Measurements from ENCODE around the gene TAX1BP1. TPM values are rescaled to one million over a fixed set of nuclear protein-coding genes. Genes with fewer than 3 reads are reported as not detected.

The TAX1BP1 gene
- total RNA-seq, 1 donor from 2014 or later = 87.6 TPM

DNA sequence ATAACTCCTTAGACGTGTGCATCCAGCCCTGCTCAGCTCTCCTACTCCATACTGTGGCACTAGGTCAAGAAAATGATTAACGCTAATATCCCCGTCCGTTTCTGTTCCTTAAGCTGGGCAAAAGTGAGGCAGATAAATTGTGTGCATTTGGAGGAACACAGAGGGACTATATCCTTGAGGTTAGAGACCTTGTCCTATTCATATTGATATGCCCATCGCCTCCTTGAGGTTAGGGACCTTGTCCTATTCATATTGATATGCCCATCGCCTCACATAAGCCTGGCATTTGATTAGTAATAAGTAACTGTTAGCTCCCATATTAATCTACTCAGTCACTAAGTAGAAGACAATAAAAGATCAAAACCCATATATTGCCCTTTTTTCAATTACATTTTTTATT, 12.9 kb upstream of the TAX1BP1 start:
- no peaks in the 10 kb centered on the region for H3K27me3 Mint-ChIP-seq
- H3K36me3 Mint-ChIP-seq = no peaks in the 10 kb centered on the region
- TF ChIP-seq, protein P1, sequence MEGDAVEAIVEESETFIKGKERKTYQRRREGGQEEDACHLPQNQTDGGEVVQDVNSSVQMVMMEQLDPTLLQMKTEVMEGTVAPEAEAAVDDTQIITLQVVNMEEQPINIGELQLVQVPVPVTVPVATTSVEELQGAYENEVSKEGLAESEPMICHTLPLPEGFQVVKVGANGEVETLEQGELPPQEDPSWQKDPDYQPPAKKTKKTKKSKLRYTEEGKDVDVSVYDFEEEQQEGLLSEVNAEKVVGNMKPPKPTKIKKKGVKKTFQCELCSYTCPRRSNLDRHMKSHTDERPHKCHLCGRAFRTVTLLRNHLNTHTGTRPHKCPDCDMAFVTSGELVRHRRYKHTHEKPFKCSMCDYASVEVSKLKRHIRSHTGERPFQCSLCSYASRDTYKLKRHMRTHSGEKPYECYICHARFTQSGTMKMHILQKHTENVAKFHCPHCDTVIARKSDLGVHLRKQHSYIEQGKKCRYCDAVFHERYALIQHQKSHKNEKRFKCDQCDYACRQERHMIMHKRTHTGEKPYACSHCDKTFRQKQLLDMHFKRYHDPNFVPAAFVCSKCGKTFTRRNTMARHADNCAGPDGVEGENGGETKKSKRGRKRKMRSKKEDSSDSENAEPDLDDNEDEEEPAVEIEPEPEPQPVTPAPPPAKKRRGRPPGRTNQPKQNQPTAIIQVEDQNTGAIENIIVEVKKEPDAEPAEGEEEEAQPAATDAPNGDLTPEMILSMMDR (conservative IDR thresholded peaks at IDR 0.05) = no peak
- no peak for DNase-seq (ENCODE audit: extremely low spot score, unreplicated experiment)
- H3K27ac Mint-ChIP-seq = no peak overlapping the region
- H3K4me1 Mint-ChIP-seq (ENCODE audit: unreplicated experiment) = peaks cover 6% of the 10 kb centered on the region
- no peak overlapping the region for H3K4me3 Mint-ChIP-seq
- H3K9me3 Mint-ChIP-seq = no peaks in the 10 kb centered on the region

DNA sequence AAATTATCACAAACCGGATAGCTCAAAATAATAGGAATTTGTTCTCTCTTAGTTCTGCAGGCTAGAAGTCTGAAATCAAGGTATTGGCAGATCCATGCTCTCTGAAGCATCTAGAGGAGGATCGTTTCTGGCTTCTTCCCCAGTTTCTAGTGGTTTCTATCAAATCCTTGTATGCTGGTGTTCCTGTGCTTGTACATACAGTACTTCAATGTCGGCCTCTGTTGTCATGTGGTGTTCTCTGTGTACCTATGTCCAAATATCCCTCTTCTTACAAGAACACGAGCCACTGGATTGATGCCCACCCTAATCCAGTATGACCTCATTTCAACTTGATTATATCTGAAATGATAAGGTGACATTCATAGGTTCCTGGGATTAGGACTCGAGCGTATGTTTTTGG, 9.8 kb upstream of the TAX1BP1 start:
- H3K27me3 Mint-ChIP-seq = no peaks in the 10 kb centered on the region
- no peaks in the 10 kb centered on the region for H3K9me3 Mint-ChIP-seq
- H3K4me3 Mint-ChIP-seq = no peak overlapping the region
- H3K36me3 Mint-ChIP-seq = no peaks in the 10 kb centered on the region
- H3K4me1 Mint-ChIP-seq (ENCODE audit: unreplicated experiment) = peaks cover 17% of the 10 kb centered on the region
- TF ChIP-seq, protein P1 (conservative IDR thresholded peaks at IDR 0.05) = no peak
- no peak for DNase-seq (ENCODE audit: extremely low spot score, unreplicated experiment)
- no peak overlapping the region for H3K27ac Mint-ChIP-seq

DNA sequence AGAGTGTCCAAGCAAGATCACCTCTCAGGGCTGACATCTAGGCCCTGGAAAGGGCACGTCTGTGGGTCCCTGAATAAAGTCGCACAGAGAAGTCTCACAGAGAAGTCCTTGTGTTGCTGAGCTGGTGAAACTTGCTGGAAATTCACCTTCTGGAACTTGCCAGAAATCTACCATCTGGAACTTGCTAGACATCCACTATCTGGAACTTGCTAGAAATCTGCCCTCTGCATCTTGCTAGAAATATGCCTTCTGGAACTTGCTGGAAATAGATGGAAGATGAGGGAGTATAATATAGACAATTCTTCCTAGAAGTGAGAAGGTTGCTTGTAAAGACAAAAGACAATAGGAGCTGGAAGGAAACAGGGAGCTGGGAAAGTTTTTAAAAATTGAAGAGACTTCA, 5.4 kb upstream of the TAX1BP1 start:
- Mint-ChIP-seq H3K27ac (peak overlapping the region; percentile 17), H3K9me3 (no peaks in the 10 kb centered on the region), H3K27me3 (no peaks in the 10 kb centered on the region), H3K36me3 (no peaks in the 10 kb centered on the region), H3K4me3 (peak overlapping the region; percentile 13), H3K4me1 (ENCODE audit: unreplicated experiment) (peaks cover 30% of the 10 kb centered on the region)
- TF ChIP-seq, protein P1 (conservative IDR thresholded peaks at IDR 0.05) = no peak
- DNase-seq (ENCODE audit: extremely low spot score, unreplicated experiment) = no peak

DNA sequence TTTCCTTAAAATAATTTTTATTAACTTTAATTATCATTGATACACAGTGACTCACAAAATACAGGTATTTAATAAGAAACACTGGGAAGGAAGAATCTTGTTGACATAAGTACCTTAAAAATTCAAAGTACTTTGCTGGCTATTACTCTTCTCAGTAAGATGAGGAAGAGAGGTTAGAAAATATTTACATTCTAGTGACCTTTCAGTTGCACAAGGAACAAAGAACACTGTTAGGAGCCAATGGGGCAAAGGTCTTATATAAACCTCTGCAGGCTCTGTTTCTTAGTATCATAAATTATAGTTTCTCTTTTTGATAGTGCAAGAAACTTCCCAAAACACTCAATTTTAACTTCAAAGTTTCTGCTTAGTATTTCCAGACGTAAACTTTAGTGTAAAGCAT, 4.8 kb upstream of the TAX1BP1 start:
- no peaks in the 10 kb centered on the region for H3K9me3 Mint-ChIP-seq
- H3K4me1 Mint-ChIP-seq (ENCODE audit: unreplicated experiment) = peaks cover 30% of the 10 kb centered on the region
- no peaks in the 10 kb centered on the region for H3K27me3 Mint-ChIP-seq
- H3K4me3 Mint-ChIP-seq = peak overlapping the region; percentile 16
- peak overlapping the region; percentile 54 for H3K27ac Mint-ChIP-seq
- TF ChIP-seq, protein P1 (conservative IDR thresholded peaks at IDR 0.05) = no peak
- no peaks in the 10 kb centered on the region for H3K36me3 Mint-ChIP-seq
- no peak for DNase-seq (ENCODE audit: extremely low spot score, unreplicated experiment)

DNA sequence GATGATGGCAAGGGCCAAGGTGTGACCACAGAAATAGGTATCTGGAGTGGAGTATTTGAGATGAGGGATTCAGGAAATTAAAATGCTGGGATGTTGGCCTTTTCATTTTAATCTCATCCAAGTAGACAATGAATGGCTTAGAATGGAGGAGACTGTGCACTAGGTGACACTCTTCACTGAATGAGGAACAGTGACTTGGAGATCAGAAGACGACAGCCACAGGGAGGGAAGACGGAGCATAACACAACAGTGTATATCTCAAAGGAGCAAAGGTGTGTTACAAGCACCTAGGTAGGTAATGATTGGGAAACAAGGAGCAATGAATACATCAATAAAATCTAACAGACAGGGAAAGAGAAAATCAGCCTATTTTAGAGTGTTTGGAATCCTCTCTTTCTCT, 4.1 kb upstream of the TAX1BP1 start:
- Mint-ChIP-seq H3K27me3 (no peaks in the 10 kb centered on the region), H3K4me1 (ENCODE audit: unreplicated experiment) (peaks cover 30% of the 10 kb centered on the region), H3K9me3 (no peaks in the 10 kb centered on the region), H3K27ac (peak overlapping the region; percentile 54), H3K36me3 (peaks cover 2% of the 10 kb centered on the region), H3K4me3 (peak overlapping the region; percentile 16)
- TF ChIP-seq, protein P1 (conservative IDR thresholded peaks at IDR 0.05) = no peak
- no peak for DNase-seq (ENCODE audit: extremely low spot score, unreplicated experiment)

DNA sequence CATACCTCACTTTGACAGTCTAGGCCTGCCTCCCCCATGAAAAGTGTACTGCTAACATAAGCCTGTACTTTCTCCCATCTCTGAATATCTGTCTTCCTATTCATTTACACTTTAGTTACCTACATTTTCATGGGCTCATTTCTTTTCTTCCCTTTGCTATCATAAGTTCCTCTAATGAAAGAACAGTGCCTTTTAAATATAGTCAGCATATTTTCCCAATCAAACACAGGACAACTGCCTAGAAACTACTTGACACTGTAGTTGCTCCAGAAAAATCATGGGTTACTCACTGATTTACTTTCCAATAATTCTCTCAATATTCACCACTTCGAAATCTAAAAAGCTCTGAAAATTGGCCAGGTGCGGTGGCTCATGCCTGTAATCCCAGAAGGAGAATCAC, 2.8 kb upstream of the TAX1BP1 start:
- TF ChIP-seq, protein P1 (conservative IDR thresholded peaks at IDR 0.05) = no peak
- H3K4me3 Mint-ChIP-seq = peak overlapping the region; percentile 57
- DNase-seq (ENCODE audit: extremely low spot score, unreplicated experiment) = no peak
- peaks cover 4% of the 10 kb centered on the region for H3K36me3 Mint-ChIP-seq
- H3K27ac Mint-ChIP-seq = peak overlapping the region; percentile 88
- peaks cover 29% of the 10 kb centered on the region for H3K4me1 Mint-ChIP-seq (ENCODE audit: unreplicated experiment)
- H3K27me3 Mint-ChIP-seq = no peaks in the 10 kb centered on the region
- no peaks in the 10 kb centered on the region for H3K9me3 Mint-ChIP-seq

Data from type B pancreatic cell (in vitro differentiated cells).